ENCODE measurements around the gene ARGLU1. TPM values are rescaled to one million over a fixed set of nuclear protein-coding genes. Genes with fewer than 3 reads are reported as not detected.

Gene ARGLU1
- total and polyA plus RNA-seq, 9 of the 15 experiments (the other 6 are each of a cell fraction or from before 2014, with no cell fraction given), result 19.3 to 99.9 (median 49.3) TPM

DNA sequence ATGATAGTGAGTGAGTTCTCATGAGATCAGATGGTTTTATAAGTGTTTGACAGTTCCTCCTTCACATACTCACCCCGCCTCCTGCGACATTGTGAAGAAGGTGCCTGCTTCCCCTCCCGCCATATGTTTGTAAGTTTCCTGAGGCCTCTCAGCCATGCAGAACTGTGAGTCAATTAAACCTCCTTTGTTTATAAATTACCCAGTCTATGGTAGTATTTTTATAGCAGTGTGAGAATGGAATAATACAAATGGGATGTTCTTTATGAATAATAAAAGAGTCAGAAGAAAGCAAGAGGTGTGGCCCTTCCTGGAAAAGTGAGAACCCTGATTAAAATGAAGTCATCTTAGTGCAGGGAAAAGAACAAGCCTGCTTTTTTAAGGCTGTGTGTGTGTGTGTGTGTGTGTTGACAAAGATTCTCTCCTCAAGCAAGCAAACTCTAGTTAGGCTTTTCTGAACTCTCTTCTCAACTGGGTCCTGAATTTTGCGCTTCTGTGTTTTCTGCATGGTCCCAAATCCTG is 18.8 kb upstream of the ARGLU1 start:
- no peaks in the 10 kb centered on the region for H3K79me2 ChIP-seq (ENCODE audit: control insufficient read depth, insufficient read depth, low read length)
- BruUV-seq (replicated peaks), result no TSS peak
- H3K27me3 ChIP-seq (ENCODE audit: control insufficient read depth in 2 of 2, insufficient read depth in 2 of 2, low read length in 2 of 2), result no peaks in the 10 kb centered on the region
- no peaks in the 10 kb centered on the region for H4K20me1 ChIP-seq (replicated peaks; ENCODE audit: control insufficient read depth, insufficient read depth, low read length)
- ChIA-PET CTCF (ENCODE audit: low intra/inter-chr PET ratio) (no interaction called here), POLR2A (no interaction called here)
- TF ChIP-seq ZNF41 (CRISPR knock-in tag; conservative IDR thresholded peaks at IDR 0.05) (no peak), E2F3 (CRISPR knock-in tag; IDR thresholded peaks at IDR 0.05) (no peak), RBM15 (IDR thresholded peaks at IDR 0.05; ENCODE audit: insufficient read depth, low read length) (no peak), YY1 (IDR thresholded peaks at IDR 0.05; ENCODE audit: borderline replicate concordance in 1 of 3, control insufficient read depth in 1 of 3, extremely low read depth in 1 of 3, insufficient read depth in 3 of 3, insufficient read length in 1 of 3, insufficient replicate concordance in 2 of 3, low read depth in 1 of 3, low read length in 2 of 3) (no peak), CC2D1A (IDR thresholded peaks at IDR 0.05) (no peak), ZNF830 (CRISPR knock-in tag; IDR thresholded peaks at IDR 0.05) (no peak), RB1 (IDR thresholded peaks at IDR 0.05; ENCODE audit: low read depth) (no peak), NCOA2 (IDR thresholded peaks at IDR 0.05; ENCODE audit: partially characterized antibody in 2 of 2) (no peak), ZBTB8A (IDR thresholded peaks at IDR 0.05; ENCODE audit: partially characterized antibody) (no peak), EGR1 (conservative IDR thresholded peaks at IDR 0.05) (no peak), IRF2 (CRISPR knock-in tag; IDR thresholded peaks at IDR 0.05) (no peak), USF1 (CRISPR knock-in tag; IDR thresholded peaks at IDR 0.05) (no peak), CTBP1 (IDR thresholded peaks at IDR 0.05; ENCODE audit: borderline replicate concordance) (no peak)
- ATAC-seq (no peak), FAIRE-seq (no peak), DNase-seq (ENCODE audit: extremely low read depth in 1 of 4, low spot score in 3 of 4) (no peak)
- H3K9me3 ChIP-seq (replicated peaks; ENCODE audit: control insufficient read depth, insufficient read depth, low read depth, low read length), result no peaks in the 10 kb centered on the region
- no peak overlapping the region for H3K4me3 ChIP-seq
- H3K4me1 ChIP-seq (replicated peaks in 1 of 2; ENCODE audit: control insufficient read depth in 2 of 2, insufficient read depth in 2 of 2, low read length in 2 of 2), result no peaks in the 10 kb centered on the region
- H3K9ac ChIP-seq (ENCODE audit: insufficient read depth in 1 of 2, low read depth in 2 of 2, low read length in 2 of 2), result no peak overlapping the region
- no peaks in the 10 kb centered on the region for H3K9me1 ChIP-seq (ENCODE audit: control insufficient read depth, insufficient read depth, low read length)
- in situ Hi-C loops (cut with MboI) (no loop called here), intact Hi-C loops (cut with micrococcal nuclease) (no loop called here)
- no peak overlapping the region for H3K27ac ChIP-seq (ENCODE audit: extremely low read depth, low read depth, low read length)
- H3K36me3 ChIP-seq (ENCODE audit: control insufficient read depth, insufficient read depth, low read length), result no peaks in the 10 kb centered on the region
- no peak overlapping the region for H2AFZ ChIP-seq (ENCODE audit: low read depth, low read length)
- H3K4me2 ChIP-seq (ENCODE audit: insufficient read depth, low read length), result no peak overlapping the region
- WGBS (ENCODE audit: insufficient coverage, low coverage, missing lambda C conversion rate), result 0% methylated on average over 4 of the region's 4 CpGs
